HEK293 (cell line): ENCODE data around the gene WNK3.

Experiments used
- CTCF ChIA-PET: fragments of 350-600 bp; formaldehyde crosslinking; extraction: SDS; loops from one replicate; lab custom pipeline; 2021; ENCODE audit warnings: antibody characterized with exemption; lab: Yijun Ruan, JAX
- POLR2A ChIA-PET: fragments of 300-600 bp; formaldehyde crosslinking; extraction: SDS; loops from one replicate; lab custom pipeline; 2020; ENCODE audit warnings: antibody characterized with exemption, inconsistent platforms; lab: Yijun Ruan, JAX
- H3K27ac ChIP-seq: fragments of 200-500 bp; sonication (Bioruptor generic); 2 replicates; pipeline ENCODE4 v1.5.1; 2014; ENCODE audit warnings: low read depth, low read length, control low read depth, inconsistent platforms; ENCODE audit errors: extremely low read depth
- H3K36me3 ChIP-seq, 2 experiments: fragments of 200-500 bp in 1 of 2; sonication (Bioruptor generic) in 1 of 2; 1 replicate in 1 of 2; 2 replicates in 1 of 2; pipeline ENCODE4 v1.5.1; 2014 to 2017; ENCODE audit warnings: inconsistent platforms in 2 of 2, low read length in 2 of 2; ENCODE audit not compliant: control insufficient read depth in 2 of 2, insufficient read depth in 1 of 2
- H3K4me1 ChIP-seq: fragments of 200-500 bp; sonication (Bioruptor generic); 2 replicates; pipeline ENCODE4 v1.5.1; 2014; ENCODE audit warnings: mild to moderate bottlenecking, low read length, inconsistent platforms; ENCODE audit not compliant: control insufficient read depth, insufficient read depth
- H3K4me3 ChIP-seq: 2 replicates; pipeline ENCODE4 v1.5.1; 2011; ENCODE audit warnings: low read depth, mild to moderate bottlenecking, control low read depth, low read length, moderate library complexity
- H3K9me3 ChIP-seq: fragments of 200-500 bp; sonication (Bioruptor generic); 2 replicates; pipeline ENCODE4 v1.5.1; 2014; ENCODE audit warnings: low read depth, low read length, inconsistent platforms; ENCODE audit not compliant: control insufficient read depth, insufficient read depth
- HOXC10 ChIP-seq: sonication (generic); formaldehyde crosslinking; IDR thresholded peaks from 2 replicates; pipeline ENCODE4 v1.8.1; 2023; ENCODE audit warnings: mild to moderate bottlenecking, missing genetic modification reagents
- INSM2 ChIP-seq: fragments of 450-650 bp; formaldehyde crosslinking; IDR thresholded peaks from 2 replicates; pipeline ENCODE4 v1.5.1; 2016; ENCODE audit warnings: missing biosample characterization, missing genetic modification characterization
- SP2 ChIP-seq: fragments of 450-650 bp; formaldehyde crosslinking; IDR thresholded peaks from 2 replicates; pipeline ENCODE4 v1.5.1; 2016; ENCODE audit warnings: missing biosample characterization, missing genetic modification characterization
- SP3 ChIP-seq: fragments of 450-650 bp; formaldehyde crosslinking; IDR thresholded peaks from 2 replicates; pipeline ENCODE4 v1.5.1; 2016; ENCODE audit warnings: missing biosample characterization, missing genetic modification characterization
- SP7 ChIP-seq: fragments of 450-650 bp; formaldehyde crosslinking; IDR thresholded peaks from 2 replicates; pipeline ENCODE4 v1.5.1; 2016; ENCODE audit warnings: missing biosample characterization, missing genetic modification characterization
- WT1 ChIP-seq: fragments of 450-650 bp; formaldehyde crosslinking; IDR thresholded peaks from 2 replicates; pipeline ENCODE4 v1.5.1; 2016; ENCODE audit warnings: missing biosample characterization, missing genetic modification characterization
- ZBTB21 ChIP-seq: fragments of 450-650 bp; formaldehyde crosslinking; IDR thresholded peaks from 2 replicates; pipeline ENCODE4 v1.5.1; 2017; ENCODE audit warnings: missing biosample characterization, missing genetic modification characterization
- ZBTB44 ChIP-seq: fragments of 450-650 bp; IDR thresholded peaks from 2 replicates; pipeline ENCODE4 v1.5.1; 2018; ENCODE audit warnings: missing biosample characterization, mild to moderate bottlenecking, missing genetic modification characterization
- ZFP69B ChIP-seq: fragments of 450-650 bp; formaldehyde crosslinking; IDR thresholded peaks from 2 replicates; pipeline ENCODE4 v1.5.1; 2016; ENCODE audit warnings: missing biosample characterization, missing genetic modification characterization
- ZIC2 ChIP-seq: fragments of 450-650 bp; formaldehyde crosslinking; IDR thresholded peaks from 2 replicates; pipeline ENCODE4 v1.5.1; 2016; ENCODE audit warnings: missing biosample characterization, missing genetic modification characterization
- ZNF184 ChIP-seq: fragments of 450-650 bp; IDR thresholded peaks from 2 replicates; pipeline ENCODE4 v1.5.1; 2018; ENCODE audit warnings: missing biosample characterization, mild to moderate bottlenecking, missing genetic modification characterization
- ZNF2 ChIP-seq: fragments of 450-650 bp; formaldehyde crosslinking; IDR thresholded peaks from 2 replicates; pipeline ENCODE4 v1.5.1; 2016; ENCODE audit warnings: missing biosample characterization, missing genetic modification characterization
- ZNF221 ChIP-seq: fragments of 450-650 bp; formaldehyde crosslinking; IDR thresholded peaks from 2 replicates; pipeline ENCODE4 v1.5.1; 2017; ENCODE audit warnings: missing biosample characterization, missing genetic modification characterization, borderline replicate concordance
- ZNF239 ChIP-seq: fragments of 450-650 bp; formaldehyde crosslinking; IDR thresholded peaks from 2 replicates; pipeline ENCODE4 v1.5.1; 2016; ENCODE audit warnings: missing biosample characterization, missing genetic modification characterization
- ZNF302 ChIP-seq: fragments of 450-650 bp; formaldehyde crosslinking; IDR thresholded peaks from 2 replicates; pipeline ENCODE4 v1.5.1; 2016; ENCODE audit warnings: missing biosample characterization, missing genetic modification characterization, low read depth
- ZNF324 ChIP-seq: fragments of 450-650 bp; formaldehyde crosslinking; IDR thresholded peaks from 2 replicates; pipeline ENCODE4 v1.5.1; 2016; ENCODE audit warnings: missing biosample characterization, missing genetic modification characterization
- ZNF335 ChIP-seq: fragments of 450-650 bp; formaldehyde crosslinking; conservative IDR thresholded peaks from 2 replicates; pipeline ENCODE4 v1.5.1; 2016; ENCODE audit warnings: missing biosample characterization, missing genetic modification characterization
- ZNF394 ChIP-seq: fragments of 450-650 bp; formaldehyde crosslinking; IDR thresholded peaks from 2 replicates; pipeline ENCODE4 v1.5.1; 2016; ENCODE audit warnings: missing biosample characterization, missing genetic modification characterization, mild to moderate bottlenecking, moderate library complexity, borderline replicate concordance
- ZNF513 ChIP-seq: fragments of 450-650 bp; IDR thresholded peaks from 2 replicates; pipeline ENCODE4 v1.5.1; 2018; ENCODE audit warnings: missing biosample characterization, missing genetic modification characterization
- ZNF560 ChIP-seq: fragments of 450-650 bp; formaldehyde crosslinking; IDR thresholded peaks from 2 replicates; pipeline ENCODE4 v1.5.1; 2017; ENCODE audit warnings: missing biosample characterization, missing genetic modification characterization, borderline replicate concordance
- ZNF610 ChIP-seq: fragments of 450-650 bp; formaldehyde crosslinking; IDR thresholded peaks from 2 replicates; pipeline ENCODE4 v1.5.1; 2016; ENCODE audit warnings: missing biosample characterization, missing genetic modification characterization, borderline replicate concordance
- ZNF670 ChIP-seq: fragments of 450-650 bp; formaldehyde crosslinking; IDR thresholded peaks from 2 replicates; pipeline ENCODE4 v1.5.1; 2016; ENCODE audit warnings: missing biosample characterization, missing genetic modification characterization, low read depth
- TF ChIP-seq, protein P1 (sequence below): fragments of 450-650 bp; formaldehyde crosslinking; IDR thresholded peaks from 2 replicates; pipeline ENCODE4 v1.5.1; 2017; ENCODE audit warnings: missing biosample characterization, missing genetic modification characterization
- TF ChIP-seq, protein P2 (sequence below): fragments of 450-650 bp; formaldehyde crosslinking; IDR thresholded peaks from 2 replicates; pipeline ENCODE4 v1.5.1; 2017; ENCODE audit warnings: missing biosample characterization, missing genetic modification characterization
- TF ChIP-seq, protein P3 (sequence below): fragments of 450-650 bp; formaldehyde crosslinking; IDR thresholded peaks from 2 replicates; pipeline ENCODE4; 2016; ENCODE audit warnings: missing biosample characterization, missing genetic modification characterization

Gene WNK3

DNA sequence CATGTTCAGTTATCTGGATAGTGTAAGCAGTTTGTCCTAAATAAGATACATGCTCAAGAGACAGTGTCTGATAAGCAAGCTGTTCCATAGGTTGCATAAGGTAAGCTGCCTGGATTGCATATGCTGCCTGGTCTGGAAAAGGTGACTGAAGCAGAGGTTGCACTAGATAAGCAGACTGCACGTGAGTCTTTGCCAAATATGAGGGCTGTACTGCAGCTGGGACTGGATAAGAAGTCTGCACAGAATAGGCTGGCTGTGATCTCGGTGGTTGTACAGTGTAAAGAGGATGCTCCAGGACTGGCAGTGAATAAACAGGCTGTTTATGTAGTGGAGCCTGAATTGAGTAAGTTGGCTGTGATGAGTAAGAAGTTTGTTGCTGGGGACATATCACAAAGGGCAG lies 68.9 kb downstream of the WNK3 start (continued):
- TF ChIP-seq ZNF610 (tag by site-specific recombination): no peak
- no peak for TF ChIP-seq ZFP69B (tag by site-specific recombination)
- TF ChIP-seq SP3: no peak
- TF ChIP-seq SP2 (tag by site-specific recombination): no peak

DNA sequence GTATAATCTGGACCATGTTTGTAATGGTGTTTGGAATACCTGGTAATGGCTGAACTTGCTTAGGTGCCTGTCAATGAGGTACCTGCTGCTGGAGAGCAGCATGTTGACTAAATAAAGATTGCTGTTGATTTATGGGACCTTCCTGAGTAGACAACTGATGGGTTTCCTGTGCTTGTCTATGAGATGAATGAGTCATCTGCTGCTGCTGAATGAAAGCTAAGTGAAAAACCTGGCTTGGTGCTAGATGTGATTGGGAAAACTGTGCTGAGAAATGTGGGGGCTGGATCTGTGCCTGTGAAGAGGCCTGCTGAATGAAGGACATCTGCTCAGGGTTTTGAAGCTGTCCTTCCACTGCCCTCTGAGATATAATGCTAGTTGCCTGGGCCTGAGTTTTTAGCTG lies 69.6 kb downstream of the WNK3 start:
- no peak overlapping the region for H3K4me3 ChIP-seq
- no peak for TF ChIP-seq INSM2 (tag by site-specific recombination)
- TF ChIP-seq ZNF394: no peak
- ChIA-PET POLR2A (interaction anchor here (0.6 kb wide), 1 partner anchor 351 kb away, joined by 3 read pairs; no protein-coding TSS in a partner anchor), CTCF (interaction anchor here (0.6 kb wide), 2 partner anchors 8 to 266 kb away, joined by 3 to 7 read pairs; no protein-coding TSS in a partner anchor)
- H3K9me3 ChIP-seq: no peaks in the 10 kb centered on the region
- H3K36me3 ChIP-seq: peaks cover 0 to 6% of the 10 kb centered on the region in 2 experiments; a peak in 2 of 3 replicates
- H3K27ac ChIP-seq: no peak overlapping the region
- no peaks in the 10 kb centered on the region for H3K4me1 ChIP-seq

DNA sequence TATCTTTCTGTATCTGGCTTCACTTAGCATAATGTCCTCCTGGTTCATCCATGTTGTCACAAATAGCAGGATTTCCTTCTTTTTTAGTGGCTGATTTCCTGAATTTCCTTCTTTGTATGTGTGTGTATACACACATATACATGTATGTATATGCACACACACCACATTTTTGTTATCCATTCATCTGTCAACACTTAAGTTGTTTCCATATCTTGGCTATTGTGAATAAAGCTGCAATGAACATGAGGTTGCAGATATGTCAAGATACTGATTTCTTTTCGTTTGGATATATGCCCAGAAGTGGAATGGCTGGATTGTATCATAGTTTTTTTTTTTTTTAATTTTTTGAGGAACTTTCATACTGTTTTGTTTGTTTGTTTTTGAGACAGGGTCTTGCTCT lies 76.2 kb downstream of the WNK3 start:
- POLR2A ChIA-PET: no interaction called here
- H3K9me3 ChIP-seq: no peaks in the 10 kb centered on the region
- H3K27ac ChIP-seq: no peak overlapping the region
- H3K4me1 ChIP-seq: no peaks in the 10 kb centered on the region
- CTCF ChIA-PET: no interaction called here
- no peak for TF ChIP-seq ZNF239 (tag by site-specific recombination)
- no peak for TF ChIP-seq WT1 (tag by site-specific recombination)
- no peak for TF ChIP-seq ZNF335 (tag by site-specific recombination)
- TF ChIP-seq ZIC2: no peak
- TF ChIP-seq, protein P1, sequence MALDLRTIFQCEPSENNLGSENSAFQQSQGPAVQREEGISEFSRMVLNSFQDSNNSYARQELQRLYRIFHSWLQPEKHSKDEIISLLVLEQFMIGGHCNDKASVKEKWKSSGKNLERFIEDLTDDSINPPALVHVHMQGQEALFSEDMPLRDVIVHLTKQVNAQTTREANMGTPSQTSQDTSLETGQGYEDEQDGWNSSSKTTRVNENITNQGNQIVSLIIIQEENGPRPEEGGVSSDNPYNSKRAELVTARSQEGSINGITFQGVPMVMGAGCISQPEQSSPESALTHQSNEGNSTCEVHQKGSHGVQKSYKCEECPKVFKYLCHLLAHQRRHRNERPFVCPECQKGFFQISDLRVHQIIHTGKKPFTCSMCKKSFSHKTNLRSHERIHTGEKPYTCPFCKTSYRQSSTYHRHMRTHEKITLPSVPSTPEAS: no peak
- TF ChIP-seq, protein P2, sequence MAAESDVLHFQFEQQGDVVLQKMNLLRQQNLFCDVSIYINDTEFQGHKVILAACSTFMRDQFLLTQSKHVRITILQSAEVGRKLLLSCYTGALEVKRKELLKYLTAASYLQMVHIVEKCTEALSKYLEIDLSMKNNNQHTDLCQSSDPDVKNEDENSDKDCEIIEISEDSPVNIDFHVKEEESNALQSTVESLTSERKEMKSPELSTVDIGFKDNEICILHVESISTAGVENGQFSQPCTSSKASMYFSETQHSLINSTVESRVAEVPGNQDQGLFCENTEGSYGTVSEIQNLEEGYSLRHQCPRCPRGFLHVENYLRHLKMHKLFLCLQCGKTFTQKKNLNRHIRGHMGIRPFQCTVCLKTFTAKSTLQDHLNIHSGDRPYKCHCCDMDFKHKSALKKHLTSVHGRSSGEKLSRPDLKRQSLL (tag by site-specific recombination): no peak
- no peak for TF ChIP-seq ZNF2
- no peak for TF ChIP-seq ZNF221 (tag by site-specific recombination)
- TF ChIP-seq, protein P3, sequence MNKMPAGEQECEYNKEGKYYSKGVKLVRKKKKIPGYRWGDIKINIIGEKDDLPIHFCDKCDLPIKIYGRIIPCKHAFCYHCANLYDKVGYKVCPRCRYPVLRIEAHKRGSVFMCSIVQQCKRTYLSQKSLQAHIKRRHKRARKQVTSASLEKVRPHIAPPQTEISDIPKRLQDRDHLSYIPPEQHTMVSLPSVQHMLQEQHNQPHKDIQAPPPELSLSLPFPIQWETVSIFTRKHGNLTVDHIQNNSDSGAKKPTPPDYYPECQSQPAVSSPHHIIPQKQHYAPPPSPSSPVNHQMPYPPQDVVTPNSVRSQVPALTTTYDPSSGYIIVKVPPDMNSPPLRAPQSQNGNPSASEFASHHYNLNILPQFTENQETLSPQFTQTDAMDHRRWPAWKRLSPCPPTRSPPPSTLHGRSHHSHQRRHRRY: no peak
- TF ChIP-seq ZNF184 (tag by site-specific recombination): no peak
- no peak for TF ChIP-seq ZNF560 (tag by site-specific recombination)
- no peak for TF ChIP-seq ZBTB21
- no peak for TF ChIP-seq HOXC10 (CRISPR knock-in tag)
- TF ChIP-seq ZNF670: no peak
- no peak for TF ChIP-seq ZNF302 (tag by site-specific recombination)
- no peak for TF ChIP-seq ZBTB44 (tag by site-specific recombination)
- no peak for TF ChIP-seq SP7 (tag by site-specific recombination)
- no peak for TF ChIP-seq ZNF324 (tag by site-specific recombination)
- no peak for TF ChIP-seq ZNF513
- no peaks in the 10 kb centered on the region; a peak in 1 of 3 replicates for H3K36me3 ChIP-seq
- no peak overlapping the region for H3K4me3 ChIP-seq
